AG20443 (cell line): Measurements from ENCODE around the gene RASSF5.
"Not testable (repeated sequence)": the region's sequence is repeated elsewhere in the genome, so short reads cannot be mapped to it uniquely, and the experiment has no call there.

Experiments used
- DNase-seq: peaks from one replicate; pipeline ENCODE4 v3.0.0; 2012; ENCODE audit warnings: low spot score, mixed read lengths

Gene RASSF5

DNA sequence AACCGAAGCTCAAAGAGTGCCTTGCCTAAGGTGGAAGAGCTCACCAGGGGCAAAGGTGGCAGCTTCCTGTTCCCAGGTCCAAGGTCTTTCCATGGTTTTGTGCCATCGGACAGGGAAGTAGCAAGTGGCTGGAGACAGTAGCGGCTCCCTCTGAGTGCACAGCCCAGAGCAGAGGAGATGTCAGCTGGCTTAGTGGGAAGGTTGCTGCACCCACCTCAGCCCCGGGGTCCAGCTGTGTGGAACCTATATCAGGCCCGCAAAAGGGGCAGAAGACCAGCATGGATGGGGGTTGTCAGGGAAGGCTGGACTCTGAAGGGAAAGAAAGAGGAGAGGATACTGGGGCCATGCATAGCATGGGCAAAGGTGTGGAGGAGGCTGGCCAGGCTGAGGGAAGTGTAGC, 30.2 kb upstream of the RASSF5 start:
- DNase-seq, result no peak

DNA sequence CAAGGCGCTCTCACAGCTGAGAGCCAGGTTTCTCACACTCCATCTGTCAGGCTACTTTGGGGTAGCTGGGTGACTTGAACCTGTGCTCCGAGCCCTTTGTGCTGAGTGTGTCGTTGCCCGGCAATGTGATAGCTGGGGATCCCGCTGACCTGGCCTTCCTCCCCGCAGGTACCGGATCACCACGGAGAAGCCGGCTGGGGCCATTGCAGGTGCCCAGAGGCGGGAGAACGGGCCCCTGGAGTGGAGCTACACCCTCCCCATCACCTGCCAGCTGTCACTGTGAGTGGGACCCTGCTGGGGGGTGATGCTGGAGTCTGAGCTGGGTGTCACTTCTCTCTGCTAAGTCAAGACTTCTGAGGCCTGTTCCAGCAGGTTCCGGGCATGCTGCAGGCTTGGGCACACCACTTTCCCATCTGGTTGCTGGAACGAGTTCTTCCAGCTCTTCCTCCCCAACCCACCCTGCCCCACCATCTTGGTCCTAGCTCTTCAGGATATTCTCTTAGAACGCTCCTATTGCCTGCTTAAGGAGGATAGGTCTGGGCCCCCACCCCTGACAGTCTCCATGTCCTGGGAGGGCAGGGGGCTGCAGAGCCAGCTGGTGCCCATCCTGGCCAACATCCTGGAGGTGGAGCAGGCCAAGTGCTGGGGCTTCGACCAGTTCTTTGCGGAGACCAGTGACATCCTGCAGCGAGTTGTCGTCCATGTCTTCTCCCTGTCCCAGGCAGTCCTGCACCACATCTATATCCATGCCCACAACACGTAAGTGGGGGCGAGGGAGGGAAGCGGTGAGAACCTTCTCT, 29.6 kb upstream of the RASSF5 start:
- no peak for DNase-seq

DNA sequence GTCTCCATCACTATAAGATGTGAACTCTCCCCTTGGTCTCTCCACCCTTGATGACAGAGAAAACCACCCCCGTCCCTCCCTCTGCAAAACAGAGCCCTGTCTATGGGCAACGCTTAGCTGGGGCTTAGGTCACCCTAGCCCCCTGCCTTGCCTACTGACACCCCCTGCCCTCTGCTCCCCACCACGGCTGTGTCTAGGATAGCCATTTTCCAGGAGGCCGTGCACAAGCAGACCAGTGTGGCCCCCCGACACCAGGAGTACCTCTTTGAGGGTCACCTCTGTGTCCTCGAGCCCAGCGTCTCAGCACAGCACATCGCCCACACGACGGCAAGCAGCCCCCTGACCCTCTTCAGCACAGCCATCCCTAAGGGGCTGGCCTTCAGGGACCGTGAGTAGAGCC, 28.6 kb upstream of the RASSF5 start:
- no peak for DNase-seq

DNA sequence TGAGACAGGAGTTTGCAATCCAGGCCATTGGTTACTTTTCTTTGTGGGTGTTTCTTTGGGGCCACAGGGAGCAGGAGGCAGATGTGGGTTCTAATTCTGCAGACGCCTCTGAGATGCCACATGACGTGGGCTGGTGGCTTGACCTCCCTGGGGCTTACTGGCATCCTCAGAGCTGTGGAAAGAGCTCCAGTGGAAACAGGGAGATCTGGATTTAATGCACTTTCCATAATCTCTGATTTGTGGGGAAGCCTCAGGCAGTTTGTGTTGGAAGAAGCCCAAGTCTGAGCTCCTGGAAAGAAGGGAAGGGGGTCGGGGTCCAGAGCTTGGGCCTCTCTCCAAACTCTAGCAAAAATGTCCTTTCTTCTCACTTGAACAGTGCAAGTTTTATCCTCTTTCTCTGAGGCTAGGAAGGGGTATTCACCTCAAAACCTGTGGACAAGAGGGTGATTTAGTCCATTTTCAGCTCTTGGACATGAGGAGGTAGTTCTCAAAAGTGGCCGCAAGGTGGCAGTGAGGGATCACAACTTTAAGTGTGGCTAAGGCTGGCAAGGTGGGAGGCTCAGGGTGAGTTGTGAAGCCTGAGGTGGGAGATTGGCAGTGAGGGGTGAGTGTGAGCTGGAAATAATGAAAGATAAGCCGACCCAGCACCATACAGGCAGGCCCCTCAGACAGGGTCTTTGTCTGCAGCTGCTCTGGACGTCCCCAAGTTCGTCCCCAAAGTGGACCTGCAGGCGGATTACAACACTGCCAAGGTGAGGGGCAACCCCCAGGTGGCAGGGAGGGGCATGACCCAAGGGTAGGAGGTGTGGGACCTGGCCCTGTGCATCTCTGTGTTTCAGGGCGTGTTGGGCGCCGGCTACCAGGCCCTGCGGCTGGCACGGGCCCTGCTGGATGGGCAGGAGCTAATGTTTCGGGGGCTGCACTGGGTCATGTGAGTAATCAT, 27.9 kb upstream of the RASSF5 start:
- DNase-seq, result peak; percentile 86

DNA sequence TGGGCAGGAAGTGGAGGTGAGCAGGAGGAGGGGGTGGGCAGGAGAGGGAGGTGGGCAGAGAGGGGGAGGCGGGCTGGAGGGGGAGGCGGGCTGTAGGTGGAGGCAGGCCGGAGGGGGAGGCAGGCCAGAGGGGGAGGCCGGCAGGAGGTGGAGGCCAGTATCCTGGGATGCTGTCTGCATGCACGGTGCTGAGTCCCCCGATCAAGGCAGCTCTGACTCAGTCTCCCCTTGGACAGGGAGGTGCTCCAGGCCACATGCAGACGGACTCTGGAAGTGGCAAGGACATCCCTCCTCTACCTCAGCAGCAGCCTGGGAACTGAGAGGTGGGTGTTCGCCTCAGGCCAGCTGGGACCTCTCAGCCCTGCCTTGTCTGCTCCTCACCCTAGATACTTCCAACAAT, 27.1 kb upstream of the RASSF5 start:
- no peak for DNase-seq

DNA sequence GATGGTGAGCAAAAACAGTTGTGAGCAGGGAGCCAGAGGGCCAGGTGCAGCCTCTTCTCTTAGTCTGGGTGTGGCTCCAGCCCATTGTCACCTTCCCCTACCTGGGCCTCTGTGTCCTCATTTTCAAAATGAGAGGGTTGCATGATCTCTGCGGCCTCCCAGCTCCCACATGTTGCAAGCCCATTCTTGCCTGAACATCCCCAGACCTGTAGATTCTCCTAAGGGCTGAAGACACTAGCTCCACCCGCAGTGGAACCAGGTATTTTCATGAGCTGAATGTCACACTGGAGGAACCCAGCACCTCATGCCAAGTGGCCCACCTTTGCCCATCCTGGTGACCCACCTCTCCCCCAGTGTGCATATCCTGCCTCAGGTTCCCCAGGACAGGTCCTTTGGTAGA, 24.7 kb upstream of the RASSF5 start:
- DNase-seq, result no peak

DNA sequence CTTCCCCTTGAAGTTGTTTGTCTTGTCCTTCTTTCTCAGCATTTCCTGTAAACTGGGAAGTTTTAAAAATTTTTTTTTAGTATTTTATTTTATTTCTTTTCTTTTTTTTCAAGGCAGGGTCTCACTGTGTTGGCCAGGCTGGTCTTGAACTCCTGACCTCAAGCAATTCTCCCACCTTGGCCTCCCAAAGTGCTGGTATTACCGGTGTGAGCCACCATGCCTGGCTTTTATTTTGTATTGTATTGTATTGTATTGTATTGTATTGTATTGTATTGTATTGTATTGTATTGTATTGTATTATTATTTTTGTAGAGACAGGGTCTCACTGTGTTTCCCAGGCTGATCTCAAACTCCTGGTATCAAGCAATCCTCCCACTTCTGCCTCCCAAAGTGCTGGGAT, 23.5 kb upstream of the RASSF5 start:
- not testable (repeated sequence) for DNase-seq

DNA sequence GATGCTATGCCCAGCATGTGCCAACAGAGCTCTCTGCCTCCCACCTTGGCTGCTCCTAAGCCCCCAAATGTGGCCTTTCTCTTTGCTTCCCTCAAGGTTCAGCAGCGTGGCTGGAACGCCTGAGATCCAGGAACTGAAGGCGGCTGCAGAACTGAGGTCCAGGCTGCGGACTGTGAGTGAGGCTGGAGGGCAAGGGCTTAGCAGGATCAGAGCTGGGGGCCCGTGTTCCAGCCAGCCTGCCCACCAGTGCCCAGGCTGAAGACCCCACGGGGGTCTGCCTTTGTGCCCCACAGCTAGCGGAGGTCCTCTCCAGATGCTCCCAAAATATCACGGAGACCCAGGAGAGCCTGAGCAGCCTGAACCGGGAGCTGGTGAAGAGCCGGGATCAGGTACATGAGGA, 22.4 kb upstream of the RASSF5 start:
- DNase-seq, result no peak

DNA sequence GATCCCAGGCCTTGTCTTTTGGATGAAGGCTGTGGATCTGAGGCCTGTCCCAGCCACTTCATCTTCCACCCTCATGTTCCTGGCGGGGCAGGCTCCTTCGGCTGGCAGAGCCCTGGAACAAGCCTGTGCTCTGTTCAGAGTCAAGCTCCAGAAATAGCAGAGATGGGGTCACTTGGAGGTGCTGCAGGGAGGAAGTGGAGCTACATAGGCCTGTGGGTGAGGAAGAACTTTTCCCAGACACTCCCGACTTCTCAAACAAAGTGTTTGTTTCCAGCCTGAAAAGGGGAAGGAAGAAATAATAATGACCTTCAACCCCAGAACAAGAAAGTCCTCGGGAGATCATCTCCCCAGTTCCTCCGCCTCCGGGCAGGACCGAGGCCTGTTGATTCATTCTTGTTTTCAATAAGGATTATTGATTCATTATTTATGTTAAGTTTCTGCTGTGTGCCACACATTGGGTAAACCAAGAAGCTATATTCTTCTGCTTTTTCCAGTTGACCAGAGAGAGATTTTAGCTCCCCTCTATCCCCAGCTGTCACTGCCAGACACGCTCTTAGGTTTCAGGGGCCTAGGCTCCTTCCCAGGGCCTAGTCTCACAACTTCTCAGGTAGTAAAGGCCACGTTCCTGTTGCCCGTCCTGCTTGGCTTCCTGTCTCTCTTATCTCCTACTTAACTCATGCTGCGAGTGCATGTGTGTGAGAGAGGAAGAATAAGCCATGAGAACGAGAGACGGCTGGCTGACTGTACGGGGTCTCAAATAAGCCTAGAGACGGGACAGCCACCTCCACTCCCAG, 20.1 kb upstream of the RASSF5 start:
- no peak for DNase-seq

DNA sequence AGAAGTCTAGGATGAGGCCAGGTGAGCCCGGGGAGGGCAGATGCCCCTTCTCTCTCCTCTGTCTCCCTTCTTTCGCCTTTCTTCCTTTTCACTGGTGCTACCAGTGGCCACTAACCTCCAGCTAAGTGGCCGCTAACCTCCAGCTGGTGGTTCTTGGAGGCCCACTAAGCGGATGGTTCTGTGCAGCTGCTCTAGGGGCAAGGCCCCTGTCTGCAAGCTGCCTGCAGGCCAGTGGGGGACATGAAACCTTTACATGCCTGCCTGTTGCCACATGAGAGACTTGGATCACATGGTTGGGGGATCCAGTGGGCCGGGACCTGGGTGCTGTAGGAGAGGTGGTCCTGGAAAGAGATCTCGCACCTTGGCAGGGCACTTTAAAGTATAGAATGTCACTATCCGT, 19.4 kb upstream of the RASSF5 start:
- no peak for DNase-seq

DNA sequence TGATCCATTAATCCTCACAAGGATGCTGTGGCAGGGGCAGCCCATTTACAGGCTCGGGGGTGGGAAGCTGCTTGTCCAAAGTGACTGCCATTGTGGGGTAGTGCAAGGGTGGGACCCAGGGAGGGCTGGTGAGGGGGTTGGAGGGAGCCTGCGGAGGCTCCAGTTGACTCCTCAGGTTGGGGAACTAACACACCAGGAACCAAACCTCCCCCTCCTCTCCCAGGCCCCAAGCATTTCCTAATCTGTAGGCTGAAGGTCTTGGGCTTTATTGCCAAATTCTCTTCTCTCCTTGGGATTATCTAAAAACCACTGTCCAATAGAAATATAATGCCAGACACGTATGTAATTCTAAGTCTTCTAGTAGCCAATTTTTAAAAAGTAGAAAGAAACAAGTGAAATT, 18.9 kb upstream of the RASSF5 start:
- no peak for DNase-seq

DNA sequence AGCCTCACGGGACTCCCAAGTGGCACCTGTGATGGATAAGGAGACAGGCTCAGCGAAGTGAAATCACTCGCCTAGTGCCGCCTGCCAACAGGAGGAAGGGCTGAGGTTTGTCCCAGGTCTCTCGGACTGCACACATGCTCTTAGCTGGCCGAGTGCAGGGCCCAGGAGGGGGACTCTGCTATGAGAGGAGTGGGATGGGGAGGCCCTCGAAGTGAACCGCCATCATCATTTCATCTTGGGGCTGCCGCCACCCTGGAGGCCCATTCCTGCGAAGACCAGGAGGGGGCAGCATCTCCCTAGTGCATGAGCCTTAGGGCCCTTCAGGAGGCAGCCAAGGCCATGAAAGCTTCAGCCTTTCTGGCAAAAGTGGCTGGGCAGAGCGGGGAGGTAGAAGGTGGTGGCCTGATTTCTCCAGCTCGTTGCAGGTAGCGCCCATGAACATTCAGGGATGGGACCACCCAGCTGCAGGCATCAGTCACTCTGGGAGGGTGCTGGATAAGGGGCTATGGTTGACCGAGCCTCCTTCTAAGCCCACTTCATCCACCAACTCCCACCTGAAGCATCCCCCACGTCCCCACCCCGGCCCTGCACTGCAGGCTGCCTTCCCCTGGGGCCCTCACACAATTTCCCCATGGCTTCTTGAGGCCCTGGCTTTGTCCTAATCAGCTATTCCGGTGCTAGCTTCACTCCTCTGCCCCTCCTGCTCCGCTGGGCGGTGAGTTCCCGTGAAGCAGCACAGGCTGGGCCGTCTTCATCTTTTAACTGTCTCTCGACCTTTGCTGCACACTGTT, 17.2 kb upstream of the RASSF5 start:
- peak; percentile 92 for DNase-seq

DNA sequence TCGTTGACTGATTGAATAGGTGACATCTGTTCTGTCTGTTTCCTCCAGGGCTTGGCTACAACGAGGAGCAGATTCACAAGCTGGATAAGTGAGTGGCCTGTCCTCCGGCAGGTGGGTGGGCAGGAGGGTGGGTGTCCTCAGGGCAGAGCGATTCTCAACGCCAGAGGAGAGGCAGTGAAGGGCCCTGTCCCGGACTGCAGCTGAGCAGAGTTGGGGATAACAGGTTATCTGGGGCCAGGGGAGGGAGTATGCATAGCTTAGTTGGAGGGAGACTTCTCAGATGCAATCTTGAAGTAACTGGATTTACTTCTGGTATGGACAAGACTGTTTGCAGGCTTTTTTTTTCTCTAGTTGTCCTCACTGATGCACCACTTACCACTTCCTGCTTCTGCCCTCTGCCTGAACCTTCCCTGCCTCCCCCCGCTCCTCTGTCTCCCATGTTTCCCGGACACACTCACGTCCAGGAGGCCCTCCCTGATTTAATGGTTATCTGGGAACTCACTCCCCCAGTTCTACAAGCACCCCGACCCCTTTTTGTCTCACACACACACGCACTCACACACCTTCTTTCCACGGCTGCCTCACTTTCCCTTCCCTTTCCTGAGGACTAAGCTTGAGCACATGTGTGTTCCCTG, 16.4 kb upstream of the RASSF5 start:
- no peak for DNase-seq

DNA sequence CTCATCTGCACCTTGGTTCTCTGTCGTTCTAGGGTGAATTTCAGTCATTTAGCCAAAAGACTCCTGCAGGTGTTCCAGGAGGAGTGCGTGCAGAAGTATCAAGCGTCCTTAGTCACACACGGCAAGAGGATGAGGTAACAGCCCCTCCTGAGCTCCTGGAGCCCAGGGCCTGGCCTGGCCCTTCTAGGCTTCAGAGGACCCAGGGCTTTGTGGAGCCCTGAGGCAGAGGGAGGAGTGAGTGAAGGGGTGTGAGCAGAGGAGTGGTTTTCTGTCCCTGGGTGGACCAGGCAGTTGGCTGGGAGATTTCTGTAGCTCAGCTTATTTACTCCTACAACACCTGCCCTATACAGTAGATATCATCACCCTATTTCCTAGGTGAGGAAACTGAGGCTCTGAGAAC, 15.7 kb upstream of the RASSF5 start:
- no peak for DNase-seq

DNA sequence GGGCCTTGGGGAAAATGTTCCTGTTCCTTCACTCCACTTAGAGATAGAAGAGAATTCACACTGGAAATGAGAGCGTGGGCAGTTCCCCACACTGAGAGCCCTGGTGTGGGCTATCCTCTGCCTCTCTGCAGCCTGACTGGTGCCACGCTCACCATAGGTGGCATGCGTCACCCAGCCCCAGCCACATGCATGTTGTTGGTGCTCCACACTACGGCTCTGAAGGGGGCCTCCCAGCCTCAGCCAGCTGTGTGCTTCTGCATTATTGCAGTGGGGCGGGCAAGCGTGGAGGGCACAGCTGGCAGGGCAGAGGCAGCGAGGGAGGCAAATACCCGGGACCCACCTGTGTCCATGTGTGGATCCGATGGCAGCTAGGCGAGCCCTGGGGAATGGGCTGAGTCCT, 14.7 kb upstream of the RASSF5 start:
- DNase-seq, result no peak

DNA sequence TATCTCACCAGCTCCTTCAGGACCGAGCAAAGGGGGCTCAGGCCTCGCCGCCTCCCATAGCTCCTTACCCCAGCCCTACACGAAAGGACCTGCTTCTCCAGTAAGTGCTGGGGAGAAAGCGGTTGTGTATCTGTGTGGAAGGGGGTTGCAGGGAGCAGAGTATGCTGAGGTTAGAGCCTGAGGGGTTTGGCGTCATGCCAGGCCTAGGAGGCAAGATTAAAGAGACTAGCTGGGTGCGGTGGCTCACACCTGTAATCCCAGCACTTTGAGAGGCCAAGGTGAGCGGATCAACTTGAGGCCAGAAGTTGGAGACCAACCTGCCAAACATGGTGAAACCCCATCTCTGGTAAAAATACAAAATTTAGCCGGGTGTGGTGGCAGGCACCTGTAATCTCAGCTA, 14.1 kb upstream of the RASSF5 start:
- DNase-seq, result no peak

DNA sequence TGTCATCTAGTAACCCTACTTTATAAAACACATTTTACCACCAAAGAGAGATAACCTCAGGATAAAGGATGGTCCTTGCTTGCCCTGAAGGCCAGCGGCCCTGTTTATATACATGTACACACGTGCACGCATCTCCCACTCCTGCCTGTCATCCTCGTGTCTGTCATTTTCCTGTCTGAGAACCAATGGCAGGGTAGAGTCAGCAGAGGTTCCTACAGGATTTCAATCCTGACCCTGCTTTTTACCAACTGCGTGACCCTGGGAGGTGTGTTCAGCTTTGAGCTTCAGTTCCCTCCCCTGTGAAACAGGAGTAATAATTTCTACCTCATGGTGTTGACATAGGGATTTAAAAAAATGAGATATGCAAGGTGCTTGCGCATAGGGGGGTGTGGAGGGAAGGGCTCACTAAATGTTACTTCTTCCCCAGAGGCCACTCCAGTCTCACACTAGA, 12.3 kb upstream of the RASSF5 start:
- no peak for DNase-seq

DNA sequence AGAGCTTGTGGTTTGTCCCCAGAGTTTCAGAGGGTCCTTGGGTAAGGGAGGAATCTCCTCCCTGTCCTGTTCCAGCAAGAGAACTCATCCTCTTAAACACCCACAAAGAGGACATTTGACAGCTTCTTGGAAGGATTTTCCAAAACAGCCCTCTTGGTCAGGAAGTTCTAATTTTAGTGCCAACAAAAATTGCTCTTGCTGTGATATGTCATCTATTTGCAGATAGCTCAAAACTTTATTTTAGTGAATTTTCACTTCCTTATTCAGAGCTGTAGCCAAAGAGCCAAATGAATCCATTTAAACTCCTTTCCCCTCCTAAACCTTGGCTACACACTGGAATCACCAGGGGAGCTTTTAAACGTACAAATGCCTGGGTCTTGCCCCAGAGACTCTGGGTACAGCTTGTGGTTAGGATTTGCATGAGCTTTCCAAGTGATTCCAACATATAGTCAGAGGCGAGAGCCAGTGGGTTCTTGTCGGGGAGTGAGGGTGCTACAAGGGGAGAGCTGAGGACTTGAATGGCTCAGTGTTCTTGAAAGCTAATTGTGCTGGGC, 11.8 kb upstream of the RASSF5 start:
- no peak for DNase-seq

DNA sequence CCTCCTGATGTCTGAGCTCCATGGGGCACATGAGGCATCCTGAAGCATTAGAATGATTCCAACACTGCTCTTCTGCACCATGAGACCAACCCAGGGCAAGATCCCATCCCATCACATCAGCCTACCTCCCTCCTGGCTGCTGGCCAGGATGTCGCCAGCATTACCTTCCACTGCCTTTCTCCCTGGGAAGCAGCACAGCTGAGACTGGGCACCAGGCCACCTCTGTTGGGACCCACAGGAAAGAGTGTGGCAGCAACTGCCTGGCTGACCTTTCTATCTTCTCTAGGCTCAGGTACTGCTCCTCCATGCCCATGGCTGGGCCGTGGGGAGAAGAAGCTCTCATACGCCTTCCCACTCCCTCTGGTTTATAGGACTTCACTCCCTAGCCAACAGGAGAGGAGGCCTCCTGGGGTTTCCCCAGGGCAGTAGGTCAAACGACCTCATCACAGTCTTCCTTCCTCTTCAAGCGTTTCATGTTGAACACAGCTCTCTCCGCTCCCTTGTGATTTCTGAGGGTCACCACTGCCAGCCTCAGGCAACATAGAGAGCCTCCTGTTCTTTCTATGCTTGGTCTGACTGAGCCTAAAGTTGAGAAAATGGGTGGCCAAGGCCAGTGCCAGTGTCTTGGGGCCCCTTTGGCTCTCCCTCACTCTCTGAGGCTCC, 11.1 kb upstream of the RASSF5 start:
- no peak for DNase-seq

DNA sequence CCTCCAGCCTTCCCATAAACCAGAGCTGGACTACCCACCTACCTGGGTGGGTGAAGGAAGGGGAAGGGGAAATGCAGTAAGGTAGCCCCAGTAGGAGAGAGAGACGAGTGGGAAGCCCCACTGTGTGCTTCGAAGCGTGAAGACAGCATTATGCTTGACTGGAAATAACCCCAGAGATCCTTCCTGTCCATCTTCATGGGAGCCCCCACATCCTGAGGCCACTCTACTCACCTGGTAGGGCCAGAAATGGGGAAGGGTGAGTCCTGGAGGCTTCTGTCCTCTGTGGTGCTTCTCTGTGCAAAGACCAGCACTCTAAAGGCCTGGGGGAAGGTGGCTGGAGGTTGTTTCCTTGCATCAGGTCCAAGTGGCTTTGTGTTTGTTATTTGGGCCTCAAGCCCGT, 10.0 kb upstream of the RASSF5 start:
- DNase-seq, result no peak
